DOHH2 (cell line): Measurements from ENCODE around the gene UVRAG.

Source experiments
- H3F3A ChIP-seq: fragments of 200-600 bp; sonication (generic), shearing (Covaris generic); 2 replicates; pipeline ENCODE4 v1.6.0; 2016; ENCODE audit warnings: antibody characterized with exemption, mild to moderate bottlenecking; ENCODE audit not compliant: control insufficient read depth, insufficient read depth
- H3K27ac ChIP-seq: fragments of 200-600 bp; sonication (generic); 2 replicates; pipeline ENCODE4 v1.5.1; 2014; ENCODE audit warnings: low read depth, mild to moderate bottlenecking, low read length, moderate library complexity
- H3K27me3 ChIP-seq: fragments of 200-600 bp; sonication (generic); 2 replicates; pipeline ENCODE4 v1.6.1; 2014; ENCODE audit warnings: mild to moderate bottlenecking, low read length, mixed read lengths; ENCODE audit not compliant: control insufficient read depth
- H3K36me3 ChIP-seq: fragments of 200-600 bp; sonication (generic); 2 replicates; pipeline ENCODE4 v1.6.1; 2014; ENCODE audit warnings: mild to moderate bottlenecking, low read length, moderate library complexity, mixed read lengths; ENCODE audit not compliant: control insufficient read depth
- H3K4me1 ChIP-seq: fragments of 200-600 bp; sonication (generic); 2 replicates; pipeline ENCODE4 v1.6.1; 2014; ENCODE audit warnings: mild to moderate bottlenecking, low read length, mixed read lengths; ENCODE audit not compliant: control insufficient read depth
- H3K4me2 ChIP-seq: fragments of 200-600 bp; sonication (generic); 2 replicates; pipeline ENCODE4 v1.6.0; 2014; ENCODE audit warnings: mild to moderate bottlenecking, low read length, moderate library complexity
- H3K4me3 ChIP-seq: fragments of 200-600 bp; sonication (generic); 2 replicates; pipeline ENCODE4 v1.5.1; 2014; ENCODE audit warnings: mild to moderate bottlenecking, low read length, mixed read lengths
- H3K79me2 ChIP-seq: fragments of 200-600 bp; sonication (generic); 2 replicates; pipeline ENCODE4 v1.6.1; 2014; ENCODE audit warnings: mild to moderate bottlenecking, low read length, mixed read lengths; ENCODE audit not compliant: control insufficient read depth
- H3K9me2 ChIP-seq: fragments of 200-600 bp; sonication (generic); replicated peaks from 2 replicates; pipeline ENCODE4 v1.6.1; 2014; ENCODE audit warnings: mild to moderate bottlenecking, low read length, mixed read lengths; ENCODE audit not compliant: control insufficient read depth
- H3K9me3 ChIP-seq: fragments of 200-600 bp; sonication (generic); 2 replicates; pipeline ENCODE4 v1.6.1; 2014; ENCODE audit warnings: antibody characterized with exemption, low read length, mixed read lengths; ENCODE audit not compliant: control insufficient read depth, insufficient read depth
- H4K20me1 ChIP-seq: fragments of 200-600 bp; sonication (generic); 2 replicates; pipeline ENCODE4 v1.6.0; 2014; ENCODE audit warnings: low read depth, mild to moderate bottlenecking, antibody characterized with exemption, low read length, moderate library complexity; ENCODE audit not compliant: control insufficient read depth, insufficient read depth
- CTCF ChIP-seq: fragments of 200-600 bp; sonication (generic); IDR thresholded peaks from one replicate; pipeline ENCODE4 v1.5.1; 2014; ENCODE audit warnings: antibody characterized with exemption, mild to moderate bottlenecking, low read depth, low read length; ENCODE audit not compliant: poor library complexity, severe bottlenecking
- EZH2phosphoT487 ChIP-seq: fragments of 200-600 bp; sonication (generic); IDR thresholded peaks from 2 replicates; pipeline ENCODE4 v1.6.1; 2017; ENCODE audit warnings: borderline replicate concordance, mild to moderate bottlenecking, antibody characterized with exemption, low read length, moderate library complexity, mixed read lengths

The UVRAG gene

GRCh38 chr11:76013526-76013925 lies 198.5 kb downstream of the UVRAG start:
- Histone ChIP-seq H3K9me3 (no peaks in the 10 kb centered on the region), H3K4me1 (no peaks in the 10 kb centered on the region), H4K20me1 (no peaks in the 10 kb centered on the region), H3F3A (no peaks in the 10 kb centered on the region), H3K4me2 (no peak overlapping the region), H3K27me3 (no peaks in the 10 kb centered on the region), H3K36me3 (peaks cover 89% of the 10 kb centered on the region), H3K9me2 (no peaks in the 10 kb centered on the region), H3K4me3 (no peak overlapping the region), H3K27ac (no peak overlapping the region), H3K79me2 (no peaks in the 10 kb centered on the region)
- TF ChIP-seq EZH2phosphoT487 (no peak), CTCF (no peak)

- Histone ChIP-seq H3K4me1 (no peaks in the 10 kb centered on the region), H3K4me3 (no peak overlapping the region), H4K20me1 (no peaks in the 10 kb centered on the region), H3K9me3 (no peaks in the 10 kb centered on the region), H3K36me3 (peaks cover 97% of the 10 kb centered on the region), H3K27ac (no peak overlapping the region), H3K79me2 (peaks cover 13% of the 10 kb centered on the region), H3K4me2 (no peak overlapping the region), H3K9me2 (no peaks in the 10 kb centered on the region), H3K27me3 (no peaks in the 10 kb centered on the region), H3F3A (no peaks in the 10 kb centered on the region)
- TF ChIP-seq EZH2phosphoT487 (no peak), CTCF (no peak)
Measured at GRCh38 chr11:76023236-76024068, 208.4 kb downstream of the UVRAG start.

- Histone ChIP-seq H3K9me3 (no peaks in the 10 kb centered on the region), H3K4me2 (no peak overlapping the region), H3K4me1 (no peaks in the 10 kb centered on the region), H3K27me3 (no peaks in the 10 kb centered on the region), H3K79me2 (peaks cover 11% of the 10 kb centered on the region), H3K36me3 (peaks cover 94% of the 10 kb centered on the region), H4K20me1 (no peaks in the 10 kb centered on the region), H3K4me3 (no peak overlapping the region), H3K27ac (no peak overlapping the region), H3K9me2 (no peaks in the 10 kb centered on the region), H3F3A (no peaks in the 10 kb centered on the region)
- TF ChIP-seq CTCF = no peak
- TF ChIP-seq EZH2phosphoT487 = no peak
Measured at GRCh38 chr11:76025068-76025467, 210.1 kb downstream of the UVRAG start.
